Gastrocnemius medialis (tissue), 4 donors: ENCODE results near the gene ALG8. TPM values are rescaled to one million over a fixed set of nuclear protein-coding genes. Genes with fewer than 3 reads are reported as not detected.
A peak's percentile ranks its signal among the peaks of the same experiment; 100 is the strongest.

Experiments used
- ATAC-seq, 2 donors: fragments of 150-250 bp; one replicate each; pipeline ENCODE4 v1.9.1; 2016
- DNase-seq, 2 donors: peaks; one replicate each; pipeline ENCODE4 v3.0.0-alpha.2; 2019
- H3K27ac ChIP-seq, 4 donors: fragments of 200-600 bp; sonication (generic); 1 replicate in 1 of 4; 2 replicates in 3 of 4; pipeline ENCODE4 v1.5.1; 2016 to 2018; ENCODE audit warnings: mild to moderate bottlenecking in 2 of 4, moderate library complexity in 1 of 4
- H3K27me3 ChIP-seq, 3 donors: fragments of 200-600 bp; sonication (generic) in 2 of 3; 1 replicate in 1 of 3; 2 replicates in 2 of 3; pipeline versions ENCODE4 v1.5.1 to v1.6.0; 2016 to 2019; ENCODE audit warnings: mild to moderate bottlenecking in 1 of 3, moderate library complexity in 1 of 3
- H3K36me3 ChIP-seq, 2 donors: fragments of 200-600 bp; sonication (generic) in 1 of 2; one replicate each; pipeline ENCODE4 v1.5.1; 2017 to 2018
- H3K4me1 ChIP-seq, 2 donors: fragments of 200-600 bp; sonication (generic) in 1 of 2; one replicate each; pipeline ENCODE4 v1.5.1; 2016 to 2017; ENCODE audit warnings: mild to moderate bottlenecking in 2 of 2
- H3K4me3 ChIP-seq, 4 donors: fragments of 200-600 bp; sonication (generic) in 3 of 4; 1 replicate in 1 of 4; 2 replicates in 3 of 4; pipeline ENCODE4 v1.5.1; 2016 to 2019; ENCODE audit warnings: mild to moderate bottlenecking in 2 of 4
- H3K9me3 ChIP-seq, 3 donors: fragments of 200-600 bp; sonication (generic) in 2 of 3; 1 replicate in 1 of 3; 2 replicates in 2 of 3; pipeline ENCODE4 v1.5.1; 2016 to 2019
- POLR2A ChIP-seq, 2 donors: fragments of 450-650 bp; IDR thresholded peaks; one replicate each; pipeline ENCODE4 v1.6.1; 2017; ENCODE audit warnings: antibody characterized with exemption in 2 of 2, mild to moderate bottlenecking in 2 of 2, moderate library complexity in 2 of 2
- in situ Hi-C, 4 donors: fragments of 200-750 bp; cut with MboI; loops; one replicate each; pipeline versions ENCODE4 v1.15.0 to v1.8.0; 2017; ENCODE audit warnings: low sequenced_read_pairs in 4 of 4
- intact Hi-C: fragments of 100-400 bp; cut with DNase I; formaldehyde crosslinking; loops from one replicate; pipeline ENCODE4 v1.15.1; 2023; ENCODE audit warnings: low total_unique reads
- total RNA-seq, 4 donors: library from RNA; depleted of rRNA; stranded (reverse); fragments of >200 nt; gene quantifications; one replicate each; pipeline versions ENCODE4 v1.1.0 to v1.2.3, GENCODE V29; 2016
- TF ChIP-seq, protein P1 (sequence below), 5 experiments: fragments of 450-650 bp in 3 of 5; fragments of 200-600 bp in 2 of 5; sonication (generic) in 2 of 5; IDR thresholded peaks in 4 of 5; conservative IDR thresholded peaks in 1 of 5; 1 replicate in 4 of 5; 2 replicates in 1 of 5; pipeline ENCODE4 v1.5.1; 2016 to 2019; ENCODE audit warnings: antibody characterized with exemption in 5 of 5, mild to moderate bottlenecking in 3 of 5, moderate library complexity in 3 of 5

ALG8 gene
- total RNA-seq, 4 donors from 2014 or later, result 9.0 to 12.9 (median 10.9) TPM

- no peak for TF ChIP-seq POLR2A (IDR thresholded peaks at IDR 0.05)
- TF ChIP-seq, protein P1, sequence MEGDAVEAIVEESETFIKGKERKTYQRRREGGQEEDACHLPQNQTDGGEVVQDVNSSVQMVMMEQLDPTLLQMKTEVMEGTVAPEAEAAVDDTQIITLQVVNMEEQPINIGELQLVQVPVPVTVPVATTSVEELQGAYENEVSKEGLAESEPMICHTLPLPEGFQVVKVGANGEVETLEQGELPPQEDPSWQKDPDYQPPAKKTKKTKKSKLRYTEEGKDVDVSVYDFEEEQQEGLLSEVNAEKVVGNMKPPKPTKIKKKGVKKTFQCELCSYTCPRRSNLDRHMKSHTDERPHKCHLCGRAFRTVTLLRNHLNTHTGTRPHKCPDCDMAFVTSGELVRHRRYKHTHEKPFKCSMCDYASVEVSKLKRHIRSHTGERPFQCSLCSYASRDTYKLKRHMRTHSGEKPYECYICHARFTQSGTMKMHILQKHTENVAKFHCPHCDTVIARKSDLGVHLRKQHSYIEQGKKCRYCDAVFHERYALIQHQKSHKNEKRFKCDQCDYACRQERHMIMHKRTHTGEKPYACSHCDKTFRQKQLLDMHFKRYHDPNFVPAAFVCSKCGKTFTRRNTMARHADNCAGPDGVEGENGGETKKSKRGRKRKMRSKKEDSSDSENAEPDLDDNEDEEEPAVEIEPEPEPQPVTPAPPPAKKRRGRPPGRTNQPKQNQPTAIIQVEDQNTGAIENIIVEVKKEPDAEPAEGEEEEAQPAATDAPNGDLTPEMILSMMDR (IDR thresholded peaks at IDR 0.05 in 4 of 5, conservative IDR thresholded peaks at IDR 0.05 in 1 of 5), result no peak
- in situ Hi-C loops, result no loop called here
- intact Hi-C loops, result no loop called here
- Histone ChIP-seq H3K27ac (no peak overlapping the region), H3K27me3 (no peaks in the 10 kb centered on the region), H3K9me3 (no peaks in the 10 kb centered on the region), H3K4me3 (no peak overlapping the region), H3K36me3 (no peaks in the 10 kb centered on the region), H3K4me1 (peaks cover 19 to 31% of the 10 kb centered on the region in 2 donors)
- DNase-seq (no peak), ATAC-seq (no peak)
Observed at GRCh38 chr11:78081583-78081982, 57.8 kb downstream of the ALG8 start.

DNA sequence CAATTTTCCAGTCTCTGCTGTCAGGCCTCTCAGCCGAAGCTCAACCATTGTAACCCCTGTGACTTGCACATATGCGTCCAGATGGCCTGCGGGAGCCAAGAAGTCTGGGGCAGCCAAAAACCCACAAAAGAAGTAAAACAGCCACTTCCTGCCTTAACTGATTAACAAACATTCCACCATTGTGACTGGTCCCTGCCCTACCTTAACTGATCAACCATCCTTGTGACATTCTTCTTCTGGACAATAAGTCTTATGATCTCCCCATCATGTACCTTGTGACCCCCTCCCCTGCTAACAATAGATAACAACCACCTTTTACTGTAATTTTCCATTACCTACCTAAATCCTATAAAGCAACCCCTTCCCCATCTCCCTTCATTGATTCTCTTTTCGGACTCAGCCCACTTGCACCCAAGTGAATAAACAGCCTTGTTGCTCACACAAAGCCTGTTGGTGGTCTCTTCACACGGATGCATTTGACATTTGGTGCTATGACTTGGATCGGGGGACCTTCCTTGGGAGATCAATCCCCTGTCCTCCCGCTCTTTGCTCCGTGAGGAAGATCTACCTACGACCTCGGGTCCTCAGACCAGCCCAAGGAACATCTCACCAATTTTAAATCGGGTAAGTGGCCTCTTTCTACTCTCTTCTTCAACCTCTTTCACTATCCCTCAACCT, 58.5 kb downstream of the ALG8 start:
- no peaks in the 10 kb centered on the region for H3K36me3 ChIP-seq
- H3K27ac ChIP-seq, result peak overlapping the region in 1 of 4 donors; percentile 95
- in situ Hi-C loops, result no loop called here
- no peaks in the 10 kb centered on the region for H3K27me3 ChIP-seq
- H3K9me3 ChIP-seq, result no peaks in the 10 kb centered on the region
- DNase-seq (no peak), ATAC-seq (no peak)
- TF ChIP-seq, protein P1 (IDR thresholded peaks at IDR 0.05 in 4 of 5, conservative IDR thresholded peaks at IDR 0.05 in 1 of 5), result no peak
- TF ChIP-seq POLR2A (IDR thresholded peaks at IDR 0.05), result no peak
- peak overlapping the region in 1 of 4 donors; percentile 91 for H3K4me3 ChIP-seq
- intact Hi-C loops, result no loop called here
- H3K4me1 ChIP-seq, result peaks cover 20 to 34% of the 10 kb centered on the region in 2 donors

- ATAC-seq, result peak in 1 of 2 donors; percentile 21
- H3K4me1 ChIP-seq, result peaks cover 27 to 38% of the 10 kb centered on the region in 2 donors
- DNase-seq, result no peak
- intact Hi-C loops, result no loop called here
- H3K4me3 ChIP-seq, result peak overlapping the region; percentile 67 to 97 (median 89)
- H3K27ac ChIP-seq, result peak overlapping the region; percentile 85 to 95 (median 88)
- in situ Hi-C loops, result no loop called here
- no peak for TF ChIP-seq POLR2A (IDR thresholded peaks at IDR 0.05)
- TF ChIP-seq, protein P1 (IDR thresholded peaks at IDR 0.05 in 4 of 5, conservative IDR thresholded peaks at IDR 0.05 in 1 of 5), result no peak
- H3K9me3 ChIP-seq, result no peaks in the 10 kb centered on the region
- no peaks in the 10 kb centered on the region for H3K27me3 ChIP-seq
- no peaks in the 10 kb centered on the region for H3K36me3 ChIP-seq
Observed at GRCh38 chr11:78080084-78080817, 59.2 kb downstream of the ALG8 start.

- Histone ChIP-seq H3K4me1 (peaks cover 32 to 45% of the 10 kb centered on the region in 2 donors), H3K9me3 (no peaks in the 10 kb centered on the region), H3K27me3 (no peaks in the 10 kb centered on the region), H3K27ac (peak within 1 kb of the TSS; percentile 85 to 95 (median 88)), H3K4me3 (peak within 1 kb of the TSS; percentile 67 to 97 (median 89)), H3K36me3 (no peaks in the 10 kb centered on the region)
- ATAC-seq (peak; percentile 93 to 95), DNase-seq (peak; percentile 60 to 71)
- intact Hi-C loops, result loop anchor here (2.0 kb wide), 1 partner anchor 59 kb away; the partner anchor contains the start of gene ALG8
- peak; percentile 47 to 57 for TF ChIP-seq POLR2A (IDR thresholded peaks at IDR 0.05)
- TF ChIP-seq, protein P1 (IDR thresholded peaks at IDR 0.05 in 4 of 5, conservative IDR thresholded peaks at IDR 0.05 in 1 of 5), result no peak
- in situ Hi-C loops, result no loop called here
Observed at GRCh38 chr11:78079232-78080083, 60.0 kb downstream of the ALG8 start, which contains the start of gene NDUFC2. Gene NDUFC2, minus strand, starts transcription at chr11:78079862. Its CDS starts 118 bp downstream, at chr11:78079744.
